ENCODE measurements around the gene STAB2. TPM values are rescaled to one million over a fixed set of nuclear protein-coding genes. Genes with fewer than 3 reads are reported as not detected.

The STAB2 gene
- polyA plus RNA-seq, 1 donor = 6.6 TPM

GRCh38 chr12:103786201-103786600 is 199.1 kb downstream of the STAB2 start:
- Histone ChIP-seq H3K27me3 (ENCODE audit: control insufficient read depth, insufficient read depth, low read length) (no peaks in the 10 kb centered on the region), H3K27ac (ENCODE audit: low read length) (no peak overlapping the region), H3K4me1 (ENCODE audit: control insufficient read depth, insufficient read depth, low read length) (peaks cover 5% of the 10 kb centered on the region), H3K9me3 (ENCODE audit: control insufficient read depth, low read depth, low read length) (no peaks in the 10 kb centered on the region), H3K4me3 (ENCODE audit: low read length) (no peak overlapping the region), H3K36me3 (ENCODE audit: control insufficient read depth, insufficient read depth, low read length) (peaks cover 15% of the 10 kb centered on the region)
- no peak for DNase-seq

- Histone ChIP-seq H3K4me1 (ENCODE audit: control insufficient read depth, insufficient read depth, low read length) (no peaks in the 10 kb centered on the region), H3K27me3 (ENCODE audit: control insufficient read depth, insufficient read depth, low read length) (no peaks in the 10 kb centered on the region), H3K27ac (ENCODE audit: low read length) (no peak overlapping the region), H3K9me3 (ENCODE audit: control insufficient read depth, low read depth, low read length) (no peaks in the 10 kb centered on the region), H3K36me3 (ENCODE audit: control insufficient read depth, insufficient read depth, low read length) (peaks cover 27% of the 10 kb centered on the region), H3K4me3 (ENCODE audit: low read length) (no peak overlapping the region)
- no peak for DNase-seq
- no CpG with 5 or more reads among the region's 10 CpGs for WGBS (ENCODE audit: insufficient coverage, low lambda C conversion rate)
Measured at GRCh38 chr12:103791350-103791920, 204.4 kb downstream of the STAB2 start.

- no peaks in the 10 kb centered on the region for H3K4me1 ChIP-seq (ENCODE audit: control insufficient read depth, insufficient read depth, low read length)
- no peak overlapping the region for H3K4me3 ChIP-seq (ENCODE audit: low read length)
- H3K27me3 ChIP-seq (ENCODE audit: control insufficient read depth, insufficient read depth, low read length) = no peaks in the 10 kb centered on the region
- no CpG with 5 or more reads among the region's 3 CpGs for WGBS (ENCODE audit: insufficient coverage, low lambda C conversion rate)
- H3K36me3 ChIP-seq (ENCODE audit: control insufficient read depth, insufficient read depth, low read length) = peaks cover 32% of the 10 kb centered on the region
- H3K27ac ChIP-seq (ENCODE audit: low read length) = no peak overlapping the region
- DNase-seq = peak in 1 of 2 donors; percentile 44
- no peaks in the 10 kb centered on the region for H3K9me3 ChIP-seq (ENCODE audit: control insufficient read depth, low read depth, low read length)
Measured at GRCh38 chr12:103793046-103793445, 206.0 kb downstream of the STAB2 start.

- no peaks in the 10 kb centered on the region for H3K27me3 ChIP-seq (ENCODE audit: control insufficient read depth, insufficient read depth, low read length)
- no peak for DNase-seq
- no peak overlapping the region for H3K27ac ChIP-seq (ENCODE audit: low read length)
- WGBS (ENCODE audit: insufficient coverage, low lambda C conversion rate) = 83% methylated on average over 3 of the region's 9 CpGs
- H3K36me3 ChIP-seq (ENCODE audit: control insufficient read depth, insufficient read depth, low read length) = peaks cover 32% of the 10 kb centered on the region
- no peaks in the 10 kb centered on the region for H3K4me1 ChIP-seq (ENCODE audit: control insufficient read depth, insufficient read depth, low read length)
- no peaks in the 10 kb centered on the region for H3K9me3 ChIP-seq (ENCODE audit: control insufficient read depth, low read depth, low read length)
- H3K4me3 ChIP-seq (ENCODE audit: low read length) = no peak overlapping the region
Measured at GRCh38 chr12:103793512-103794045, 206.5 kb downstream of the STAB2 start.

- Histone ChIP-seq H3K4me3 (ENCODE audit: low read length) (no peak overlapping the region), H3K4me1 (ENCODE audit: control insufficient read depth, insufficient read depth, low read length) (peaks cover 7% of the 10 kb centered on the region), H3K36me3 (ENCODE audit: control insufficient read depth, insufficient read depth, low read length) (peaks cover 32% of the 10 kb centered on the region), H3K27ac (ENCODE audit: low read length) (no peak overlapping the region), H3K9me3 (ENCODE audit: control insufficient read depth, low read depth, low read length) (no peaks in the 10 kb centered on the region), H3K27me3 (ENCODE audit: control insufficient read depth, insufficient read depth, low read length) (no peaks in the 10 kb centered on the region)
- DNase-seq = no peak
- no CpG with 5 or more reads among the region's 4 CpGs for WGBS (ENCODE audit: insufficient coverage, low lambda C conversion rate)
Measured at GRCh38 chr12:103794309-103795213, 207.5 kb downstream of the STAB2 start.

GRCh38 chr12:103798586-103798985 is 211.5 kb downstream of the STAB2 start:
- H3K4me3 ChIP-seq (ENCODE audit: low read length) = no peak overlapping the region
- no peak overlapping the region for H3K27ac ChIP-seq (ENCODE audit: low read length)
- H3K27me3 ChIP-seq (ENCODE audit: control insufficient read depth, insufficient read depth, low read length) = no peaks in the 10 kb centered on the region
- H3K4me1 ChIP-seq (ENCODE audit: control insufficient read depth, insufficient read depth, low read length) = peaks cover 22% of the 10 kb centered on the region
- DNase-seq = no peak
- peaks cover 14% of the 10 kb centered on the region for H3K36me3 ChIP-seq (ENCODE audit: control insufficient read depth, insufficient read depth, low read length)
- WGBS (ENCODE audit: insufficient coverage, low lambda C conversion rate) = 100% methylated on average over 1 of the region's 4 CpGs
- no peaks in the 10 kb centered on the region for H3K9me3 ChIP-seq (ENCODE audit: control insufficient read depth, low read depth, low read length)

GRCh38 chr12:103799504-103799856 is 212.4 kb downstream of the STAB2 start:
- Histone ChIP-seq H3K4me3 (ENCODE audit: low read length) (no peak overlapping the region), H3K27ac (ENCODE audit: low read length) (peak overlapping the region; percentile 81), H3K4me1 (ENCODE audit: control insufficient read depth, insufficient read depth, low read length) (peaks cover 22% of the 10 kb centered on the region), H3K27me3 (ENCODE audit: control insufficient read depth, insufficient read depth, low read length) (no peaks in the 10 kb centered on the region), H3K36me3 (ENCODE audit: control insufficient read depth, insufficient read depth, low read length) (peaks cover 12% of the 10 kb centered on the region), H3K9me3 (ENCODE audit: control insufficient read depth, low read depth, low read length) (no peaks in the 10 kb centered on the region)
- no peak for DNase-seq
- WGBS (ENCODE audit: insufficient coverage, low lambda C conversion rate) = no CpG with 5 or more reads among the region's 4 CpGs

GRCh38 chr12:103799857-103800771 is 213.0 kb downstream of the STAB2 start:
- Histone ChIP-seq H3K4me1 (ENCODE audit: control insufficient read depth, insufficient read depth, low read length) (peaks cover 22% of the 10 kb centered on the region), H3K27ac (ENCODE audit: low read length) (peak overlapping the region; percentile 81), H3K4me3 (ENCODE audit: low read length) (no peak overlapping the region), H3K36me3 (ENCODE audit: control insufficient read depth, insufficient read depth, low read length) (peaks cover 12% of the 10 kb centered on the region), H3K27me3 (ENCODE audit: control insufficient read depth, insufficient read depth, low read length) (no peaks in the 10 kb centered on the region), H3K9me3 (ENCODE audit: control insufficient read depth, low read depth, low read length) (no peaks in the 10 kb centered on the region)
- peak; percentile 87 to 94 for DNase-seq
- WGBS (ENCODE audit: insufficient coverage, low lambda C conversion rate) = 10% methylated on average over 3 of the region's 16 CpGs

- H3K36me3 ChIP-seq (ENCODE audit: control insufficient read depth, insufficient read depth, low read length) = peaks cover 2% of the 10 kb centered on the region
- H3K4me1 ChIP-seq (ENCODE audit: control insufficient read depth, insufficient read depth, low read length) = peaks cover 22% of the 10 kb centered on the region
- no peak for DNase-seq
- no CpG with 5 or more reads among the region's 11 CpGs for WGBS (ENCODE audit: insufficient coverage, low lambda C conversion rate)
- no peaks in the 10 kb centered on the region for H3K27me3 ChIP-seq (ENCODE audit: control insufficient read depth, insufficient read depth, low read length)
- no peak overlapping the region for H3K4me3 ChIP-seq (ENCODE audit: low read length)
- no peak overlapping the region for H3K27ac ChIP-seq (ENCODE audit: low read length)
- H3K9me3 ChIP-seq (ENCODE audit: control insufficient read depth, low read depth, low read length) = no peaks in the 10 kb centered on the region
Measured at GRCh38 chr12:103801709-103802585, 214.9 kb downstream of the STAB2 start.

Measured in large intestine (tissue), 3 donors.